NT2/D1 (cell line): ENCODE measurements around the gene RASSF3.

ENCODE experiments used
- SUZ12 ChIP-seq: IDR thresholded peaks from 2 replicates; pipeline ENCODE4 v1.6.1; 2011; ENCODE audit not compliant: insufficient read length, insufficient read depth; ENCODE audit errors: extremely low read depth
- YY1 ChIP-seq: IDR thresholded peaks from 2 replicates; pipeline ENCODE4 v1.6.1; 2011; ENCODE audit not compliant: insufficient read length, insufficient read depth
- ZNF274 ChIP-seq: IDR thresholded peaks from 2 replicates; pipeline ENCODE4 v1.6.1; 2011; ENCODE audit warnings: mild to moderate bottlenecking, low read depth, low read length

- TF ChIP-seq YY1 (no peak), SUZ12 (no peak), ZNF274 (no peak)
Observed at GRCh38 chr12:64714551-64714968, 104.3 kb downstream of the RASSF3 start.
